Superior temporal gyrus (tissue), 1 donor: ENCODE results near the gene RNGTT.
"Not testable (repeated sequence)": the region's sequence is repeated elsewhere in the genome, so short reads cannot be mapped to it uniquely, and the experiment has no call there.

Experiments used
- DNase-seq: peaks from one replicate; pipeline ENCODE4 v3.0.0-alpha.2; 2016; ENCODE audit errors: extremely low spot score

The RNGTT gene

GRCh38 chr6:88970301-88970700 lies 6.9 kb upstream of the RNGTT start:
- no peak for DNase-seq

DNA sequence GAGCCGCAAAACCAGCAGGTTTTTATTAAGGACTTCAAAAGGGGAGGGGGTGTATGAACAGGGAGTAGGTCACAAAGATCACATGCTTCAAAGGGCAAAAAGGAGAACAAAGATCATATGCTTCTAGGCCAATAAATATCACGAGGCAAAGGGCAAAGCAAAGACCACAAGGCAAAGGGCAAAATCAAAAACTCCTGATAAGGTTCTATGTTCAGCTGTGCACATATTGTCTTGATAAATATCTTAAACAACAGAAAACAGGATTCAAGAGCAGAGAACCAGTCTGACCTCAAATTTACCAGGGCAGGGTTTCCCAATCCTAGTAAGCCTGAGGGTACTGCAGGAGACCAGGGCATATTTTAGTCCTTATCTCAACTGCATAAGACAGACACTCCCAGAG lies 5.8 kb upstream of the RNGTT start:
- DNase-seq: not testable (repeated sequence)

DNA sequence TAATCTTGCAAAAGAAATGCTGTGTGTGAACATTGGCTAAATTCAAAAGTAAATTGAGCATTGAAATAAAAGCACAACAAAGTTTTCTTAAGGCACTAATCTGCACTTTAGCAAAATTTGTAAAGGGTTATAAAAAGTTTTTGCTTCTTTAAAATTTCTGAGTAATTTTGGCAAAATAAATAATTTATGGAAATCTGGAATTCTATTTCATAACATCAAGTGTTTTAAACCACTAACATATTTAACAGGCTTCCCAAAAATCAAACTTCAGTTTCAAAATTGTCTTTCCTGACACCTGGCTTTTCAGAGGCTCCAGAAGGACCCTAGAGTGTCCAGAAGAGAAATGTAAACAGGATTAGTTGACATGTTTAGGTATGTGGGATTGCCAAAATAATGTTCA lies 4.5 kb upstream of the RNGTT start:
- no peak for DNase-seq

- DNase-seq: no peak
Measured at GRCh38 chr6:88965691-88966090, 2.3 kb upstream of the RNGTT start.

DNA sequence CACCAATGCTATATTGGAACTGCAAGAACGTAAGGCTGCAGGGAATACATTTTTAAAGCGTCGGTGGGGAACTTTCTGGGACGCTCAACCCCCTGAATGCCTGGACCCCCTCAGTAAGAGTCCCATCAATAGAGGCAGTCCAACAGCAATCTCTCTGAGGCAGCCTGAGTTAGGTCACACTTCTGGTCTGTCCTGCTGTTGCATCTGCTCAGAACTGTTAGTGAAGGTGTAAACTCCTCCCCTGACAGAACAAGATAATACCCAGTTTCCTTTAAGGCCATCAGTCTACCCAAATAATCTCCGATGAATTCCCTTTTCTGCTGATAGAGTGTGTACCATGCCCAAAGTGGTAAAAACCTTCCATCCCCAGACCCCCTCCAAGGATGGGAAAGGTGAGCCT lies 1.1 kb upstream of the RNGTT start:
- no peak for DNase-seq

- no peak for DNase-seq
Measured at GRCh38 chr6:88958842-88959241, 4.6 kb downstream of the RNGTT start.

DNA sequence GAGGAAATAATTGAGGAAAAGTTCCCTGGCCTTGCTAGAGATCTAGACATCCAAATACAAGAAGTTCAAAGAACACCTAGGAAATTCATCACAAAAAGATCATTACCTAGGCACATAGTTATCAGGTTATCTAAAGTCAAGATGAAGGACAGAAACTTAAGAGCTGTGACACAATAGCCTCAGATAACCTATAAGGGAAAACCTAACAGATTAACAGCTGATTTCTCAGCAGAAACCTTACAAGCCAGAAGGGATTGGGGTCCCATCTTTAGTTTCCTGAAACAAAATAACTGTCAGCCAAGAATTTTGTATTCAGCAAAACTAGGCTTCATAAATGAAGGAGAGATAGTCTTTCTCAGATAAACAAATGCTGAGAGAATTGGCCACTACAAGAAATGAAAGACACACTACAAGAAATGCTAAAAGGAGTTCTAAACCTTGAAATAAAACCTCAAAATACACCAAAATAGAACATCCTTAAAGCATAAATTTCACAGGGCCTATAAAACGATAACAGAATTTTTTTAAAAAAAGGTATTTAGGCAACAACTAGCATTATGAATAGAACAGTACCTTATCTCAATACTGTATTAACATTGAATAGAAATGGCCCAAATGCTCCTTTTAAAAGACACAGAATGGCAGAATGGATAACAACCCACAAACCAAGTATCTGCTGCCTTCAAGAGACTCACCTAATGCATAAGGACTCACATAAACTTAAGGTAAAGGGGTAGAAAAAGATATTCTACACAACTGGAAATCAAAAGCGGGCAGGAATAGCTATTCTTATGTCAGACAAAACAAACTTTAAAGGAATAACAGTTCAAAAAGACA lies 9.7 kb downstream of the RNGTT start:
- DNase-seq: no peak

DNA sequence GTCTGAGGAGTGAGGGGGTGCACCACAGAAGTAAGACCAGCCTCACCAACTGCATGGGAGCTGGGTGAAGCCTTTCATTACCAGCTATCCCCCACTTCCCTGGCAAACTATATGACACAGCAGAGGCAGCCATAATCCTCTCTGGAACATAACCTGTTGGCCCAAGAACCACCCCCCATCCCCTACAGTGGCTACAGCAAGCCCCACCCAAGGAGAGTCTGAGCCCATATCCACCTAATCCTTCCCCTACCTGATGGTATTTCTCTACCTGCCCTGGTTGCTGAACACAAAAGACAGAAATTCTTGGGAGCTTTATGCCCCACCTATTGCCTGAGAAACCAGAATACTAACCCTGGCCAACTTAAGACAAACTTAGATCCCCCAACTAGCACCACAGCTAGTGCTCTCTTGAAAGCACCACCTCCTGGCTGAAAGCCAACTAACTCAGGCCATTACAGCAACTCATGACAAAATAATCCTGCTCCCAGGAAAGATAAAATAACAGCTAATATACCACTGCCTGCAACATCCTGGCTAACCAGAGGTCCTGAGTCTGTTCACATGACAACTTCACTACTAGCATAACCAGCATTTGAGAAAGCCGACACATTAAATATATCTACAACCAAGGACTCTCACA lies 11.2 kb downstream of the RNGTT start:
- no peak for DNase-seq

GRCh38 chr6:88945415-88946008 lies 17.9 kb downstream of the RNGTT start:
- no peak for DNase-seq

DNA sequence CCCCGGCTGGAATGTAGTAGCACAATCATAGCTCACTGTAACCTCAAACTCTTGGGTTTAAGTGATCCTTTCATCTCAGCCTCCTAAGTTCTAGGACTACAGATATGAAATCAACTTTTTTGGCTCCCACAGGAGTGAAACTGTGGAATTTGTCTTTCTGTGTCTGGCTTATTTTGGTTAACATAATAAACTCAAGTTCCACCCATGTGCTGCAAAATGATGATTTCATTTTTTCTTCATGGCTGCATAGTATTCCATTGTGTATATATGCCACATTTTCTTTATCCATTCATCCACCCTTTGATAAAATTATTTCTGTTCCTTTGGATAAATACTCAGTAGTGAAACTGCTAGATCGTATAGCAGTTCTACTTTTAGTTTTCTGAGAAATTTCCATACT lies 29.9 kb downstream of the RNGTT start:
- no peak for DNase-seq

- DNase-seq: not testable (repeated sequence)
Measured at GRCh38 chr6:88932019-88932418, 31.4 kb downstream of the RNGTT start.

DNA sequence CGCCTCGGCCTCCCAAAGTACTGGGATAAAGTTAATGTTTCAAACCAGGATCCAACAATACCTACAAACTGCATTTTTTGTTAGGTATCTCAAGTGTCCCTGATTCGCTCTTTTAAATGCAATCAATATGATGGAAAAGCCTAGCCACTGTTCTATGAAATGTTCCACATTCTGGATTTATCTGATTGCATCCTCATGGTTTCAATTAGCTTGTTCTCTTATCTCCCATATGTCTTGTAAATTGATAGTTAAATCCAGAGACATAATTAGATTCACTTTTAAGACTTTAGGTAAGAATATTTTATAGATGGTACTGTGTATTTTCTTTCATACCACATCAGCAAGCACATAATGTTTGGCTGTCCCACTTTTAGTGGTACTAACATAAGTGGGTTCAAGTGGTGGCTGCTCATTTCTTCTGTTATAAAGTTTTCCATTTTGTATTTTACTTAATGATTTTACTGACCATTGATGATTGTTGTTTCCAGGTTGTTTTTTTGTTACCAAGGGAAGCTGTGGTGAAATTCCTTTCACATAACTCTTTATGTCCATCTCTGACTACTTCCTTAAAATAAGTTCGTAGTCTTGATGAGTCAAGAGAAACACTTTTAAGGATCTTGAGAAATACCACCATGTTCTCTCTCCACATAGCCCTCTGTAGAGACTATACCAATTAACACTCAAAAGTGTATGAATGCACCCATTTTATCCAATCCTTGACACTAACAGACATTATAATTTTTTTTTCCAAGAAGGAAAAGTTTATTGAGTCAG lies 40.5 kb downstream of the RNGTT start:
- DNase-seq: no peak

DNA sequence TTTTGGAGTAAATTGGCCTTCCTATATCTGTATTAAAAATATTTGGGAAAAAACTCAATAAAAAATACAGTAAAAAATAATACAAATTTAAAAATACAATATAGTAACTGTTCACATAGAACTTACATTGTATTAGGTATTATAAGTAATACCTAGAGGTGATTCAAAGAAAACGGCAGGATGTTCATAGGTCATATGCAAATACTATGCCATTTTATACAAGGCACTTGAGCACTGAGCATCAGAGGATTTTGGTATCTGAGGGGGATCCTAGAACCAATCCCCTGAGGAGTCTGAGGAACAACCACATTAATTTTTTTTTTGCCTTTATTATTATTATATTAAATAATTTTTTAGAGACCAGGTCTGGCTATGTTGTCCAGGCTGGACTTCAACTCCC lies 41.7 kb downstream of the RNGTT start:
- no peak for DNase-seq

GRCh38 chr6:88920774-88921733 lies 42.4 kb downstream of the RNGTT start:
- no peak for DNase-seq

GRCh38 chr6:88920088-88920487 lies 43.3 kb downstream of the RNGTT start:
- no peak for DNase-seq

DNA sequence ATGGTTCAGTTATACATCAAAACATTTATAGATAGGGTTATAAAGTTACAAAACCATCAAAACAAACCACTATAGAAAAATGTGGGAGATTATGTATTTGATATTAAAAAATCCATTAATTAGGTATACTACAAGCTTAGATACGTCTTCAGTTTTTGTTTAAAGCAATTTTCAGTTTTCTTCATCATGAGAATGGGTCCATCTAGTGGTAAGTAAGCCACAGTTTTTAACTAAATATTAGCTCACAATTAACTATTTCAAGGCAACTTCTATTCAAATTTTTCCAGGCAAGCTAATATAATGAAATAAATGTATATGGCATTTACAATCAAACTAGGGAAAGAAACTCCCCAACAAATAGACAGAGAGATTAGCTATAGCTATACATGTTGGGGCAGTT lies 44.4 kb downstream of the RNGTT start:
- DNase-seq: no peak

GRCh38 chr6:88916615-88917208 lies 46.7 kb downstream of the RNGTT start:
- DNase-seq: no peak

DNA sequence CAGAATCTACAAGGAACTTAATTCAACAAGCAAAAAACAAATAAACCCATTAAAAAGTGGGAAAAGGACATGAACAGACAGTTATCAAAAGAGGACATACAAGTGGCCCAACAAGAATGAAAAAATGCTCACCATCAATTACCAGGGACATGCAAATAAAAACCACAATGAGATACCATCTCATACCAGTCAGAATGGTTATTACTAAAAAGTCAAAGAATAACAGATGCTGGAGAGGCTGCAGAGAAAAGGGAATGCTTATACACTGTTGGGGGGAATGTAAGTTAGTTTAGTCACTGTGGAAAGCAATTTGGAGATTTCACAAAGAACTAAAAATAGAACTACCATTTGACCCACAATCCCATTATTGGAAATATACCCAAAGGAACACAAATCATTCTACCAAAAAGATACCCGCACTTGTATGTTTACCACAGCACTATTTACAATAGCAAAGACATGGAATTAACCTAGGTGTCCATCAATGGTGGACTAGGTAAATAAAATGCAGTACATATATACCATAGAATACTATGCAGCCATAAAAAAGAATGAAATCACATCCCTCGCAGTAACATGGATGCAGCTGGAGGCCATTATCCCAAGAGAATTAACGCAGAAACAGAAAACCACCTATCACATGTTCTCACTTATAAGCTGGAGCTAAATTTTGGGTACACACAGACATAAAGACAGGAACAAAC lies 48.4 kb downstream of the RNGTT start:
- DNase-seq: no peak

- DNase-seq: no peak
Measured at GRCh38 chr6:88914180-88914579, 49.2 kb downstream of the RNGTT start.

DNA sequence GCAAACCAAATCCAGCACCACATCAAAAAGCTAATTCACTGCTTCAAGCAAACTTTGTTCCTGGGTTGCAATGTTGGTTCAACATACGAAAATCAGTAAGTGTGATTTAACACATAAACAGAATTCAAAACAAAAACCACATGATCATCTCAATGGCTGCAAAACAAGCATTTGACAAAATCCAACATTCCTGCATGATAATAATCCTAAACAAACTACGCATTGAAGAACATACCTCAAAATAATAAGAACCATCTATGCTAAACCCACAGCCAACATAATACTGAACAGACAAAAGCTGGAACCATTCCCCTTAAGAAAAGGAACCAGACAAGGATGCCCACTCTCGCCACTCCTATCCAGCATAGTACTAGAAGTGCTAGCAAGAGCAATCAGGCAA lies 49.9 kb downstream of the RNGTT start:
- DNase-seq: no peak
